Measurements from ENCODE around the gene NHLH2.

The NHLH2 gene

DNA sequence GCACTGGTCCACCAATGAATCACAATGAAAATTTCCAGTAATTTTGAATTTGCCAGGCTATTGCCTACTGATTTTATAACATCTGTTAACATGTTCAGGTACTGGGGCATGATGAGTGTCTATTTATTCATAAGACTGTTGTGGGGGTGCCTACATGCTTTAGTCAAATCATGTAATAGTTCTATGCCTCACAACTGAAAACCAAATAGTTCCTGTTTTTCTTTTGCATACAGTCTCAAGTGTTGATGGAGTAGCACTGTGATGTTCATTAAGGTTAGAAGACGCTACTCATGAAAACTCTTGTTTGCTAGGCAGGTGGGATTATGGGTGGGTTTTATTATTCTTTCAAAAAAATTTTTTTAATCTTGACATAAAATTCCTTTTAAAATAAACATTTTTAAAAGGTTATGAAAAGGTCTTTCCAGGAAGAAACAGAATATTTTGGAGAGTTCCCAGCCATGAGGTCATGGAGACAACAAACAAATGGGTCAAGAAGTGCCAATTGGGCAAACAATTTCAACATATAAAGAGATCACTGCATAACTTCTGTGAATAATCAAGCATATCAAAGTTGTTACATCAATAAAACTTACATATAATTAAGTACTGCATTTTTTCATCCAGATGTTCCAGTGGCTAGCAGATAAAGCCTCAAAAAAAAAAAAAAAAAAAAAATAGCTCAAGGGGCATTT is 40.2 kb upstream of the NHLH2 start:
- no peak for TF ChIP-seq TAF1 (IDR thresholded peaks at IDR 0.05; ENCODE audit: borderline replicate concordance, insufficient read depth, low read length)
- TF ChIP-seq FOXP2 (optimal IDR thresholded peaks at IDR 0.05; ENCODE audit: borderline replicate concordance, extremely low read depth, extremely low read length, insufficient read depth) = no peak

DNA sequence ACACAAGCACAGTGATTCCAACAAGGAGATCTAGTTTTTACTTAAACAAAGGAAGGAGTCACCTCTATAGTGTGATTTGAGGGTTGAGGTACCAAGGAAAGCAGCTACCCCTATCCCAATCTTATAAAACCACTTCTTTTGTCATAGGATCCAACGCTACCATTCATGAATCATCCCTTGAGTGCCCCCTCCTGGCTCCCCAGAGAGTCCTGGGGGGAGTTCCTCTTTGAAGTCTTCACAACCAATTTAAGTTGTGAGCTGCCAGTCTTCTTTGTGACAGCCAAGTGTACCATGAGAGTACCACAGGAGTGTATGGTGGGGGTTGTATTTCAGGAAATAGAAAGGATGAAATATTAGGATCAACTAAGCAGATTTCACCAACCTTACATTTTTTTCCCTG is 39.1 kb upstream of the NHLH2 start:
- no peak for TF ChIP-seq TAF1 (IDR thresholded peaks at IDR 0.05; ENCODE audit: borderline replicate concordance, insufficient read depth, low read length)
- TF ChIP-seq REST (IDR thresholded peaks at IDR 0.05; ENCODE audit: insufficient read depth in 1 of 2, low read depth in 2 of 2, low read length in 2 of 2) = no peak
- TF ChIP-seq POLR2AphosphoS5 (IDR thresholded peaks at IDR 0.05; ENCODE audit: low read depth, low read length) = no peak
- no peak for TF ChIP-seq FOXP2 (optimal IDR thresholded peaks at IDR 0.05; ENCODE audit: borderline replicate concordance, extremely low read depth, extremely low read length, insufficient read depth)
- TF ChIP-seq SIN3A (IDR thresholded peaks at IDR 0.05; ENCODE audit: borderline replicate concordance, insufficient read depth, low read length) = no peak

DNA sequence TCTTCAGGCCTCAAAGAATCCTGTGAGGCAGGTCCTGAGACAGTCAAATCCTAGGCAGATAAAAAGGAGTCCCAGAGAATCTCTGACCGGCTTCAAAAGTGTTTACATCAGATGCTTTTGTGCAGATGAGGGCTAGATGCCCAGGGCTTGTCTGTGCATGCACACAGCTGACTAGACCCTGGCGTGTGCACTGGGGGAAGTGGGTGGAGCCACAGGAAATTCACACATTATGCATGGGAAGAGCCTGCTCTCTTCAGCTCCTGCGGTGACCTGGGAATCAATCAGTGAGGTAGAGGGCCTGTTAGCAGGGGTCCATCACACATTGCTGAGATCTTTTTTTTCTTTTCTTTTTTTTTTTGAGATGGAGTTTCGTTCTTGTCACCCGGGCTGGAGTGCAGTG is 36.6 kb upstream of the NHLH2 start:
- TF ChIP-seq SIN3A (IDR thresholded peaks at IDR 0.05; ENCODE audit: borderline replicate concordance, insufficient read depth, low read length) (no peak), TAF1 (IDR thresholded peaks at IDR 0.05; ENCODE audit: borderline replicate concordance, insufficient read depth, low read length) (no peak), REST (IDR thresholded peaks at IDR 0.05; ENCODE audit: insufficient read depth in 1 of 2, low read depth in 2 of 2, low read length in 2 of 2) (no peak), POLR2AphosphoS5 (IDR thresholded peaks at IDR 0.05; ENCODE audit: low read depth, low read length) (no peak), FOXP2 (optimal IDR thresholded peaks at IDR 0.05; ENCODE audit: borderline replicate concordance, extremely low read depth, extremely low read length, insufficient read depth) (no peak)

- TF ChIP-seq POLR2AphosphoS5 (IDR thresholded peaks at IDR 0.05; ENCODE audit: low read depth, low read length) (no peak), FOXP2 (optimal IDR thresholded peaks at IDR 0.05; ENCODE audit: borderline replicate concordance, extremely low read depth, extremely low read length, insufficient read depth) (no peak), TAF1 (IDR thresholded peaks at IDR 0.05; ENCODE audit: borderline replicate concordance, insufficient read depth, low read length) (no peak), REST (IDR thresholded peaks at IDR 0.05; ENCODE audit: insufficient read depth in 1 of 2, low read depth in 2 of 2, low read length in 2 of 2) (no peak), SIN3A (IDR thresholded peaks at IDR 0.05; ENCODE audit: borderline replicate concordance, insufficient read depth, low read length) (no peak)
Observed at GRCh38 chr1:115874904-115875303, 34.0 kb upstream of the NHLH2 start.

DNA sequence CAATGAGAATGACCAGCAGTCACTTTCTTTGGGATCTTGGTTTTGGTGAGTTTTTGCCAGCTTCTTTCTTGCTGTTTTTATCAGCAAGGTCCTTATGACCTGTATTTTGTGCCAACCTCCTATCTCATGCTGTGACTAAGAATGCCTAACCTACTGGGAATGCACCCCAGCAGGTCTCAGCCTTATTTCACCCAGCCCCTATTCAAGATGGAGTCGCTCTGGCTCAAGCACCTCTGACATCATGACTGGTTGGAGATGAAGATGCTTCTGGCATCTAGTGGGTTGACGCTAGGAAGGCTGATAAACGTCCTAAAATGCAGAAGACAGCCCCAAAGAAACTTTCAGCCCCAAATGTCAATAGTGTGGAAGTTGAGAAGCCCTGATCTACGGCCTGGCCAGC is 33.6 kb upstream of the NHLH2 start:
- TF ChIP-seq POLR2AphosphoS5 (IDR thresholded peaks at IDR 0.05; ENCODE audit: low read depth, low read length) (no peak), REST (IDR thresholded peaks at IDR 0.05; ENCODE audit: insufficient read depth in 1 of 2, low read depth in 2 of 2, low read length in 2 of 2) (no peak), FOXP2 (optimal IDR thresholded peaks at IDR 0.05; ENCODE audit: borderline replicate concordance, extremely low read depth, extremely low read length, insufficient read depth) (no peak), SIN3A (IDR thresholded peaks at IDR 0.05; ENCODE audit: borderline replicate concordance, insufficient read depth, low read length) (no peak), TAF1 (IDR thresholded peaks at IDR 0.05; ENCODE audit: borderline replicate concordance, insufficient read depth, low read length) (no peak)
